NCI-H1092 (cell line): Measurements from ENCODE around the gene RAP1A.
A peak's percentile ranks its signal among the peaks of the same experiment; 100 is the strongest.

Experiments used
- DNase-seq: peaks from one replicate; lab custom pipeline; 2025; lab: John Stamatoyannopoulos, UW

Gene RAP1A

GRCh38 chr1:111719674-111720132 is 100.1 kb downstream of the RAP1A start:
- no peak for DNase-seq

GRCh38 chr1:111720274-111720976 is 100.8 kb downstream of the RAP1A start:
- no peak for DNase-seq

GRCh38 chr1:111720977-111721786 is 101.6 kb downstream of the RAP1A start:
- DNase-seq: no peak

GRCh38 chr1:111723091-111723806 is 103.7 kb downstream of the RAP1A start:
- no peak for DNase-seq

- no peak for DNase-seq
Observed at GRCh38 chr1:111723871-111724270, 104.3 kb downstream of the RAP1A start.

- DNase-seq: no peak
Observed at GRCh38 chr1:111725192-111725591, 105.6 kb downstream of the RAP1A start.

- DNase-seq: no peak
Observed at GRCh38 chr1:111727056-111727455, 107.5 kb downstream of the RAP1A start.

- DNase-seq: no peak
Observed at GRCh38 chr1:111729271-111729921, 109.8 kb downstream of the RAP1A start.

GRCh38 chr1:111729946-111730681 is 110.5 kb downstream of the RAP1A start:
- no peak for DNase-seq

GRCh38 chr1:111730706-111731105 is 111.1 kb downstream of the RAP1A start:
- DNase-seq: no peak

- no peak for DNase-seq
Observed at GRCh38 chr1:111731956-111732355, 112.4 kb downstream of the RAP1A start.

- no peak for DNase-seq
Observed at GRCh38 chr1:111732718-111733117, 113.1 kb downstream of the RAP1A start.

GRCh38 chr1:111733183-111733991 is 113.8 kb downstream of the RAP1A start:
- DNase-seq: peak; percentile 69

- peak; percentile 69 for DNase-seq
Observed at GRCh38 chr1:111733992-111734341, 114.4 kb downstream of the RAP1A start.

- DNase-seq: no peak
Observed at GRCh38 chr1:111734426-111734825, 114.8 kb downstream of the RAP1A start.

GRCh38 chr1:111734856-111735255 is 115.3 kb downstream of the RAP1A start:
- DNase-seq: no peak

- no peak for DNase-seq
Observed at GRCh38 chr1:111735321-111735720, 115.7 kb downstream of the RAP1A start.

- peak; percentile 86 for DNase-seq
Observed at GRCh38 chr1:111735858-111736544, 116.4 kb downstream of the RAP1A start.

- DNase-seq: peak; percentile 90
Observed at GRCh38 chr1:111736548-111737215, 117.1 kb downstream of the RAP1A start.
